Measurements from ENCODE around the gene EFNB2. TPM values are rescaled to one million over a fixed set of nuclear protein-coding genes. Genes with fewer than 3 reads are reported as not detected.
A peak's percentile ranks its signal among the peaks of the same experiment; 100 is the strongest.

The EFNB2 gene
- total and polyA plus RNA-seq, 2 experiments from 2014 or later: 11.1 to 12.2 TPM

DNA sequence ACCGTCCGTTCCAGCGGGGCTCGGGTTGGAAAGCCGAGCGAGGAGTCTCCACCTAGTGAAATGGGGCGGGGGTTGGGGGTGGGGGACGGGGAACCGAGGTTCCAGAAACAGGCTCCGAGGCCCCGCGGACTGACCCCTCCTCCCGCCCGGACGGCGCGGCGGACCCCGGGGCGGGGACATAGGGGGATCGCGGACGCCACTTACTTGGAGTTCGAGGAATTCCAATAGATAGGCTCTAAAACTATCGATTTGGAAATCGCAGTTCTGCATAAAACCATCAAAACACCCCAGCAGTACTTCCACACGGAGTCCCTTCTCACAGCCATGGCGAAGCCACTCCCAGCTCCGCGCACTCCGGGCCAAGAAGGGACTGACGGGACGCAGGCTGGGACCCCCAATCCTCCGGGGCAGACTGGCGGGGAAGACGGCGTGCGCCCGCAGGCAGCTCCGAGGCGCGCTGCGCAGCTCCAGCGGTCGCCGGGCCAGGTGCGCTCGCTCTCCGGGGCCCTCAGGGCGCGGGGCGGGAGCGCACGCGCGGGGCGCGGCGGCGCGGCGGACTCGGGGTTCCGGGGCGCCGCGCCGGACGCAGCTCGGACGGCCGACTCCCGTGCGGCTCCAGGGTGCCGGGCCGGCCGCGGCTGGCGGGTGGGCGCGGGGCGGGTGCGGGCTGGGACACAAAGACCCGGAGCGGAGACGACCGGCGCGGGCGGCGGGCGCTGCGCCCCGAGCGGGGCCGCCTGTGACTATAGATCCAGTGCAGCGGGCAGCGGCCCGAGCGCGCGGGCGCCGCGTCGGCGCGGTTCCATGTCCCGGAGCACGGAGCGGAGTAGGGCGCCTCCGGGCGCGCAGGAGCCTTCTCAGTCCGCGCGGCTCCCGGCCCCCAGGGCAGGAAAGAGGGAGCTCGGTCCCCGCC is 567 bp downstream of the EFNB2 start:
- peaks cover 3% of the 10 kb centered on the region for H3K36me3 ChIP-seq
- TF ChIP-seq, protein P1, sequence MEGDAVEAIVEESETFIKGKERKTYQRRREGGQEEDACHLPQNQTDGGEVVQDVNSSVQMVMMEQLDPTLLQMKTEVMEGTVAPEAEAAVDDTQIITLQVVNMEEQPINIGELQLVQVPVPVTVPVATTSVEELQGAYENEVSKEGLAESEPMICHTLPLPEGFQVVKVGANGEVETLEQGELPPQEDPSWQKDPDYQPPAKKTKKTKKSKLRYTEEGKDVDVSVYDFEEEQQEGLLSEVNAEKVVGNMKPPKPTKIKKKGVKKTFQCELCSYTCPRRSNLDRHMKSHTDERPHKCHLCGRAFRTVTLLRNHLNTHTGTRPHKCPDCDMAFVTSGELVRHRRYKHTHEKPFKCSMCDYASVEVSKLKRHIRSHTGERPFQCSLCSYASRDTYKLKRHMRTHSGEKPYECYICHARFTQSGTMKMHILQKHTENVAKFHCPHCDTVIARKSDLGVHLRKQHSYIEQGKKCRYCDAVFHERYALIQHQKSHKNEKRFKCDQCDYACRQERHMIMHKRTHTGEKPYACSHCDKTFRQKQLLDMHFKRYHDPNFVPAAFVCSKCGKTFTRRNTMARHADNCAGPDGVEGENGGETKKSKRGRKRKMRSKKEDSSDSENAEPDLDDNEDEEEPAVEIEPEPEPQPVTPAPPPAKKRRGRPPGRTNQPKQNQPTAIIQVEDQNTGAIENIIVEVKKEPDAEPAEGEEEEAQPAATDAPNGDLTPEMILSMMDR (IDR thresholded peaks at IDR 0.05; ENCODE audit: low read depth, low read length): no peak
- H3K9me3 ChIP-seq (ENCODE audit: low read depth): no peaks in the 10 kb centered on the region
- peak overlapping the region; percentile 88 for H3K4me3 ChIP-seq
- DNase-seq (ENCODE audit: low read depth in 1 of 2, low spot score in 1 of 2): peak; percentile 28 to 37
- peaks cover 13% of the 10 kb centered on the region for H3K4me1 ChIP-seq (ENCODE audit: low read depth)
- no peaks in the 10 kb centered on the region for H3K27me3 ChIP-seq
- no peak overlapping the region for H3K27ac ChIP-seq

DNA sequence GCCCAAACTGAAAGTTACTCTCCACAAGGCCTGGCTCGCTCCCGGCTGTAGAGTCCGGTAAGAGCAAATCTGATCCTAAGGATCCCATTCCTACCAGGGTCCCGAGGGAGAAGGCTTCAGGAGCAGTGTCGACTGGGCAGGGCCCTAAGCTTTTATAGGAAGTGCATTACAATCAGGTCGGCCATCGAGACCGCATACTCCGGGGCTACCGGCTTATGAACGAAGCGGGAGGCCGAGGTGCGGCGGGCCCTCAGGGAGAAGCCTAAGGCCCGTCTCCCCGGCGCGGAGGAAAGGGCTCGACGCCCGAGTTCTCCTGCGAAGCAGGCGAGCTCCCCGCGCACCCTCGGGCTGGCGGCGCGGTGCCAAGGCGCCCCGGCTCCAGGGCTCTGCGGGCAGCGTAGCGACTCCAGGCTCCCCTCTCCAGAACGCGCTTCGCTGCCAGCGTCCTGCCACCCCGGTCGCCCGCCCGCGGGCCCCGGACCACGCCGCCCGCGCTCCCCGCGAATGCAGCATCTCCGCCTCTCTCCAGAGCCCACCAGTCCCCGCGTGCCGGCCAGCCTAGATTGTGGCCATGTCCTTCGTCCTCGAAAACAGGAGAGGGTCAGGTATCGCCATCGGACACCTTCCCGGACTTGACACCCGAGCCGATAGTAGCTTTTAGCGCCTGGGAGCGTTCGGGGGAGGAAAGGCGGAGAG is 1.4 kb downstream of the EFNB2 start:
- peaks cover 15% of the 10 kb centered on the region for H3K4me1 ChIP-seq (ENCODE audit: low read depth)
- H3K4me3 ChIP-seq: peak overlapping the region; percentile 88
- no peaks in the 10 kb centered on the region for H3K36me3 ChIP-seq
- H3K27me3 ChIP-seq: no peaks in the 10 kb centered on the region
- TF ChIP-seq, protein P1 (IDR thresholded peaks at IDR 0.05; ENCODE audit: low read depth, low read length): no peak
- no peaks in the 10 kb centered on the region for H3K9me3 ChIP-seq (ENCODE audit: low read depth)
- H3K27ac ChIP-seq: no peak overlapping the region
- peak; percentile 64 to 74 for DNase-seq (ENCODE audit: low read depth in 1 of 2, low spot score in 1 of 2)

DNA sequence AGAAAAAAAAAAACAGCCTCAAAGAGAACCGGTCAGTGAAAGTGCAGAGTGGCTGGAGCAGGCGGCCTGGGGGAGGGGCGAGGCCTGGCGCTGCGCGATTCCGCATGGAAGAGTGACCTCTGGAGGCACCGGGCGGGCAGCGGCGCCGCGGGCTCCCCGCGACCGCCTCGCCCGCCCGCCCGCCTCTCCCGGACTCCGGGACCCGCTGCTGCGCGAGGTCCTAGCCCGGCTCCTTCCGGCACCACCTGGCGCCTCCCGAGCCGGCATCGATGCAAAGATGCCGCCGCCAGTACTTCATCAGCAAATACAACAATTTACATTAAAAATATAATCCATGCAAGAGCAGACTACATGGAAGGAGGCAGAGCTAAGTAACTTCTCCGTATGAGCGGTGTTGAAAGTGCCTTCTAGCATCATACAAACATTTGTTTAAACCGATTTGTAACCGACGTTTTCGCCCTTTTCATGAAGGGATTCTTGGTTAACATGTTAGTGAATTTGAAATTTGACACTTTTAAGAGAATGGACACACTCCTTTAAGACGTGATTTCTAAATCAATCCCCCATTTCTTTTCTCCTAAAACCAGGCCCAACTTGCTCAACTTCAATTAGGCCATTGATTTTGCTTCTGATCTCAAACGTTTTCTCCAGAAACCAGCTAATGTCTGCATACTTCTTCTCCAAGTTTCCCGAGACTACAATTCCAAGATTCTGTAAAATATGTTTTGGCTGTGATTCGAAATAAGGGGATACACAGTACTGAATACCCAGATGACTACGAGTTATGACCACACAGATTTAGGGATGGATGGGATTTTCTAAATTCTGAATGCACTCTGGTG is 2.1 kb downstream of the EFNB2 start:
- TF ChIP-seq, protein P1 (IDR thresholded peaks at IDR 0.05; ENCODE audit: low read depth, low read length): peak; percentile 48
- Histone ChIP-seq H3K4me1 (ENCODE audit: low read depth) (peaks cover 17% of the 10 kb centered on the region), H3K27me3 (no peaks in the 10 kb centered on the region), H3K4me3 (peak overlapping the region; percentile 88), H3K36me3 (no peaks in the 10 kb centered on the region), H3K27ac (no peak overlapping the region), H3K9me3 (ENCODE audit: low read depth) (no peaks in the 10 kb centered on the region)
- DNase-seq (ENCODE audit: low read depth in 1 of 2, low spot score in 1 of 2): peak; percentile 90 to 92

DNA sequence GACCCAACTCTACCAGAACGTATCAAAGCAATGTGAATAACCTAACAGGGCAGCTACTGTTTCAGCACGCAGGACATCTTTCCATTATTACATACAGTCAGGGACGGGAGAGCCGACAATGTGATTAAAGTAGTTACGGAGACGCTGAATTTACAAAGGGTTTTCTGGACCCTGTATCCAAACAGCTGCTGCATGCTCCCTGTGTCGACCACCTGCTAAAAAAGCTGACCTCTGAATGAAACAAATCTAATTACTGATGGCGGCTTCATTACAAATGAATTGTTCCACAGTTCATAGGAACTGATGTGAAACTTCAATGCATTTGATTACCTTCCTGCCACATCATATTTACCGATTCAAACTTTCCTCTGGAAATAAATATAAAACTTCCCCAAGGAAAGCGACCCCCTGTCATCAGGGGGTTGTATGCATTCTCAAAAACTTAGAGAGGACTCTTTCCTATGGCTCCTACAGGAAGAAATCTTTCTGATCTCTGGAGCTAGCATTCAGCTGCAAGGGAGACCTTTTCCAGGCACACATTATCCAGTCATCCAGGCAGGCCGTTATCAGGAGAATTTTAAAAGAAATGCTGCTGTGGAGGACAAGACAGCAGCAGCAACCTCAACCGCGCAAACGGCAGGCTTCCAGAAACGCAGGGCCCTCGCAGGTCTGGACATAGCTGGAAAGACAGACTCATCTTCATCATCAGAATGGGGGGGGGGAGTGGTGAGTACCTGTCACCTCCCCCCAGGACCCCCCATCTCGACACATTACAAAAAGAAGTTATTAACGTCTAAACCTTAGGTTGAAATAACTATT is 3.1 kb downstream of the EFNB2 start:
- TF ChIP-seq, protein P1 (IDR thresholded peaks at IDR 0.05; ENCODE audit: low read depth, low read length): no peak
- DNase-seq (ENCODE audit: low read depth in 1 of 2, low spot score in 1 of 2): peak; percentile 30 to 49
- H3K4me3 ChIP-seq: peak overlapping the region; percentile 88
- peak overlapping the region; percentile 13 for H3K27ac ChIP-seq
- H3K4me1 ChIP-seq (ENCODE audit: low read depth): peaks cover 21% of the 10 kb centered on the region
- no peaks in the 10 kb centered on the region for H3K36me3 ChIP-seq
- H3K27me3 ChIP-seq: no peaks in the 10 kb centered on the region
- H3K9me3 ChIP-seq (ENCODE audit: low read depth): no peaks in the 10 kb centered on the region

All from cardiac muscle cell (in vitro differentiated cells and primary cell).